GM23338 (cell line): Measurements from ENCODE around the gene CCS. TPM values are rescaled to one million over a fixed set of nuclear protein-coding genes. Genes with fewer than 3 reads are reported as not detected.
"Not testable (repeated sequence)": the region's sequence is repeated elsewhere in the genome, so short reads cannot be mapped to it uniquely, and the experiment has no call there.

Experiments
- ATAC-seq: fragments of 200-7000 bp; cut with Tn5 transposase; 3 replicates; pipeline ENCODE4 v1.9.1; 2020
- DNase-seq: peaks from one replicate; pipeline ENCODE4 v3.0.0-alpha.2; 2015; ENCODE audit warnings: low spot score
- H2AFZ ChIP-seq: fragments of 200-600 bp; sonication (generic); 2 replicates; pipeline ENCODE4 v1.8.0; 2016; ENCODE audit warnings: antibody characterized with exemption, mild to moderate bottlenecking, moderate library complexity
- H3F3A ChIP-seq: fragments of 200-600 bp; sonication (generic); replicated peaks from 2 replicates; pipeline ENCODE4 v1.8.0; 2017; ENCODE audit warnings: antibody characterized with exemption, mixed run types, low read depth
- H3K27ac ChIP-seq: fragments of 200-600 bp; sonication (generic); 2 replicates; pipeline ENCODE4 v1.6.1; 2016; ENCODE audit warnings: low read depth
- H3K27me3 ChIP-seq: fragments of 200-600 bp; sonication (generic); 2 replicates; pipeline ENCODE4 v1.8.0; 2016; ENCODE audit warnings: mild to moderate bottlenecking, mixed run types, moderate library complexity; ENCODE audit not compliant: insufficient read depth
- H3K36me3 ChIP-seq: fragments of 200-600 bp; sonication (generic); 2 replicates; pipeline ENCODE4 v1.8.0; 2016; ENCODE audit warnings: mild to moderate bottlenecking; ENCODE audit not compliant: insufficient read depth
- H3K4me1 ChIP-seq: fragments of 200-600 bp; sonication (generic); 2 replicates; pipeline ENCODE4 v1.8.0; 2016; ENCODE audit warnings: mild to moderate bottlenecking, moderate library complexity; ENCODE audit not compliant: insufficient read depth
- H3K4me2 ChIP-seq: fragments of 200-600 bp; sonication (generic); 2 replicates; pipeline ENCODE4 v1.7.1; 2017; ENCODE audit warnings: mixed run types
- H3K4me3 ChIP-seq: fragments of 200-600 bp; sonication (generic); 2 replicates; pipeline ENCODE4 v1.6.1; 2016; ENCODE audit warnings: mixed run types
- H3K79me2 ChIP-seq: fragments of 200-600 bp; sonication (generic); replicated peaks from 2 replicates; pipeline ENCODE4 v1.8.0; 2017; ENCODE audit warnings: mild to moderate bottlenecking; ENCODE audit not compliant: insufficient read depth
- H3K9me2 ChIP-seq: fragments of 200-600 bp; sonication (generic); 2 replicates; pipeline ENCODE4 v1.8.0; 2017; ENCODE audit not compliant: insufficient read depth
- H4K20me1 ChIP-seq: fragments of 200-600 bp; sonication (generic); replicated peaks from 2 replicates; pipeline ENCODE4 v1.8.0; 2017; ENCODE audit warnings: mild to moderate bottlenecking; ENCODE audit not compliant: insufficient read depth
- H3K27ac Mint-ChIP-seq: 2 replicates; pipeline ENCODE4 v1.8.0; 2020; ENCODE audit warnings: inconsistent platforms, mild to moderate bottlenecking, moderate library complexity, mixed read lengths
- H3K27me3 Mint-ChIP-seq: 3 replicates; pipeline ENCODE4 v1.8.0; 2022; ENCODE audit warnings: low read depth, mild to moderate bottlenecking, moderate library complexity, mixed read lengths, inconsistent platforms; ENCODE audit not compliant: insufficient read depth, poor library complexity
- H3K36me3 Mint-ChIP-seq: 3 replicates; pipeline ENCODE4 v1.8.0; 2021; ENCODE audit warnings: low read depth, mild to moderate bottlenecking, inconsistent platforms, moderate library complexity, mixed read lengths
- H3K4me1 Mint-ChIP-seq: 3 replicates; pipeline ENCODE4 v1.8.0; 2020; ENCODE audit warnings: mild to moderate bottlenecking, inconsistent platforms, mixed read lengths
- H3K4me3 Mint-ChIP-seq: 3 replicates; pipeline ENCODE4 v1.8.0; 2021; ENCODE audit warnings: moderate library complexity, mild to moderate bottlenecking, inconsistent platforms, mixed read lengths
- H3K9me3 Mint-ChIP-seq: 3 replicates; pipeline ENCODE4 v1.8.0; 2020; ENCODE audit warnings: moderate library complexity, mild to moderate bottlenecking, inconsistent platforms, mixed read lengths
- CREB1 ChIP-seq: fragments of 250-450 bp; sonication (Bioruptor Pico); IDR thresholded peaks from 2 replicates; pipeline ENCODE4 v1.5.0; 2020; ENCODE audit warnings: low read depth, mild to moderate bottlenecking, moderate library complexity
- EZH2 ChIP-seq: fragments of 200-600 bp; sonication (generic); IDR thresholded peaks from one replicate; pipeline ENCODE4 v1.8.0; 2017; ENCODE audit warnings: antibody characterized with exemption, mild to moderate bottlenecking, low read depth; ENCODE audit not compliant: unreplicated experiment
- JUNB ChIP-seq: IDR thresholded peaks from one replicate; pipeline ENCODE4 v1.6.1; 2016; ENCODE audit warnings: antibody characterized with exemption; ENCODE audit not compliant: unreplicated experiment
- ZNF331 ChIP-seq: fragments of 250-450 bp; sonication (Bioruptor Pico); IDR thresholded peaks from 2 replicates; pipeline ENCODE4 v1.5.0; 2020; ENCODE audit warnings: low read depth, mild to moderate bottlenecking, moderate library complexity
- polyA plus RNA-seq: library from polyadenylated mRNA; unstranded; fragments of >200 nt; fragmentation: Nextera tagmentation; extraction: Ambion mirVana; gene quantifications from 2 replicates; pipeline ENCODE4 v1.2.1, GENCODE V29; 2016
- total RNA-seq: library from RNA; depleted of rRNA; stranded (reverse); fragments of >200 nt; shearing (Covaris generic); gene quantifications from 2 replicates; pipeline ENCODE4 v1.2.3, GENCODE V29; 2014
- TF ChIP-seq, protein P1 (sequence below), 2 experiments: fragments of 200-600 bp in 1 of 2; sonication (generic) in 1 of 2; conservative IDR thresholded peaks; 2 replicates each; pipeline versions ENCODE4 v1.5.1 to v1.6.1; 2016 to 2017; ENCODE audit warnings: antibody characterized with exemption in 2 of 2, low read depth in 2 of 2, mild to moderate bottlenecking in 2 of 2, moderate library complexity in 1 of 2
- TF ChIP-seq, protein P2 (sequence below): fragments of 250-450 bp; sonication (Bioruptor Pico); IDR thresholded peaks from 2 replicates; pipeline ENCODE4 v1.5.0; 2020; ENCODE audit warnings: mild to moderate bottlenecking, moderate library complexity
- TF ChIP-seq, protein P3 (sequence below): IDR thresholded peaks from 2 replicates; pipeline ENCODE4 v1.6.1; 2016; ENCODE audit warnings: antibody characterized with exemption

Gene CCS
- total and polyA plus RNA-seq, 2 experiments from 2014 or later = 36.1 to 60.7 TPM

DNA sequence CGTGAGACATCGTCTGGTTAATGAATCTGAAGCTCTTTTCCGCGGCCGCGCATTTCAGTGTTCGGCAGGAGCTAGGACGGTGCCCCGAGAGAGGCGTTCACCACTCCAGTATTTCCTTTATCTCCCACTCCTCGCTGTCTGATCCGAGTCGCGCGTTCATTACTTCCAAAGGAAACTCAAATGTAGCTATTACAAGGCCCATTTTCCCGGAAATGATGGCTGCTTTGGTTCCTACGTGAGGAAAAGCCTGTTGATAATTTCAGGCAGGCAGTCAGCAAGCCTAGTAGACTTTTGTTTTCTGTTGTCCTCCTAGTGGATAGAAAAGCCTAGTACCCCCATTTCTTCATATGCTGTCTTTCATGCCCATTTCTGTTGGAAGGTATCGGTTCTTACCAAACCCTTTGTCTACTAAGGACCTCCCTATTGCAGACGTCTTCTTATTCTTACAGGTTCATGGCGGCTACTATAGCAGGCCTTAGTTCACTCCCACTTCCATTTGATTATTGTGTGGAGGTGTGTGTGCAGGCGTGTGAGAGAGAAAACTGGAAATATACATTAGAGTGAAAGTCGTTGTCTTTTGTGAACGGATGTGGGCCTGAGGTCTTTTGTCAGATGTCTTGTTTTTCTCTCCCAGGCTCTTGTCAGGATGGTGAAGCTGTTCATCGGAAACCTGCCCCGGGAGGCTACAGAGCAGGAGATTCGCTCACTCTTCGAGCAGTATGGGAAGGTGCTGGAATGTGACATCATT is 46.3 kb downstream of the CCS start:
- no peaks in the 10 kb centered on the region for H3K27me3 ChIP-seq
- H3K9me2 ChIP-seq = no peaks in the 10 kb centered on the region
- peaks cover 43% of the 10 kb centered on the region for H3K36me3 ChIP-seq
- H3K36me3 Mint-ChIP-seq = peaks cover 68% of the 10 kb centered on the region
- ATAC-seq (no peak), DNase-seq (peak; percentile 35)
- H3K27me3 Mint-ChIP-seq = peaks cover 26% of the 10 kb centered on the region
- H3K4me3 Mint-ChIP-seq = peak overlapping the region; percentile 97
- H3K4me1 ChIP-seq = peaks cover 36% of the 10 kb centered on the region
- H3K4me1 Mint-ChIP-seq = peaks cover 56% of the 10 kb centered on the region
- H3K27ac ChIP-seq = peak overlapping the region; percentile 92
- H3K4me3 ChIP-seq = peak overlapping the region; percentile 94
- TF ChIP-seq, protein P1, sequence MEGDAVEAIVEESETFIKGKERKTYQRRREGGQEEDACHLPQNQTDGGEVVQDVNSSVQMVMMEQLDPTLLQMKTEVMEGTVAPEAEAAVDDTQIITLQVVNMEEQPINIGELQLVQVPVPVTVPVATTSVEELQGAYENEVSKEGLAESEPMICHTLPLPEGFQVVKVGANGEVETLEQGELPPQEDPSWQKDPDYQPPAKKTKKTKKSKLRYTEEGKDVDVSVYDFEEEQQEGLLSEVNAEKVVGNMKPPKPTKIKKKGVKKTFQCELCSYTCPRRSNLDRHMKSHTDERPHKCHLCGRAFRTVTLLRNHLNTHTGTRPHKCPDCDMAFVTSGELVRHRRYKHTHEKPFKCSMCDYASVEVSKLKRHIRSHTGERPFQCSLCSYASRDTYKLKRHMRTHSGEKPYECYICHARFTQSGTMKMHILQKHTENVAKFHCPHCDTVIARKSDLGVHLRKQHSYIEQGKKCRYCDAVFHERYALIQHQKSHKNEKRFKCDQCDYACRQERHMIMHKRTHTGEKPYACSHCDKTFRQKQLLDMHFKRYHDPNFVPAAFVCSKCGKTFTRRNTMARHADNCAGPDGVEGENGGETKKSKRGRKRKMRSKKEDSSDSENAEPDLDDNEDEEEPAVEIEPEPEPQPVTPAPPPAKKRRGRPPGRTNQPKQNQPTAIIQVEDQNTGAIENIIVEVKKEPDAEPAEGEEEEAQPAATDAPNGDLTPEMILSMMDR (conservative IDR thresholded peaks at IDR 0.05; ENCODE audit: low read depth in 2 of 2) = no peak
- TF ChIP-seq CREB1 (CRISPR knock-in tag) = no peak
- TF ChIP-seq JUNB = no peak
- TF ChIP-seq, protein P2, sequence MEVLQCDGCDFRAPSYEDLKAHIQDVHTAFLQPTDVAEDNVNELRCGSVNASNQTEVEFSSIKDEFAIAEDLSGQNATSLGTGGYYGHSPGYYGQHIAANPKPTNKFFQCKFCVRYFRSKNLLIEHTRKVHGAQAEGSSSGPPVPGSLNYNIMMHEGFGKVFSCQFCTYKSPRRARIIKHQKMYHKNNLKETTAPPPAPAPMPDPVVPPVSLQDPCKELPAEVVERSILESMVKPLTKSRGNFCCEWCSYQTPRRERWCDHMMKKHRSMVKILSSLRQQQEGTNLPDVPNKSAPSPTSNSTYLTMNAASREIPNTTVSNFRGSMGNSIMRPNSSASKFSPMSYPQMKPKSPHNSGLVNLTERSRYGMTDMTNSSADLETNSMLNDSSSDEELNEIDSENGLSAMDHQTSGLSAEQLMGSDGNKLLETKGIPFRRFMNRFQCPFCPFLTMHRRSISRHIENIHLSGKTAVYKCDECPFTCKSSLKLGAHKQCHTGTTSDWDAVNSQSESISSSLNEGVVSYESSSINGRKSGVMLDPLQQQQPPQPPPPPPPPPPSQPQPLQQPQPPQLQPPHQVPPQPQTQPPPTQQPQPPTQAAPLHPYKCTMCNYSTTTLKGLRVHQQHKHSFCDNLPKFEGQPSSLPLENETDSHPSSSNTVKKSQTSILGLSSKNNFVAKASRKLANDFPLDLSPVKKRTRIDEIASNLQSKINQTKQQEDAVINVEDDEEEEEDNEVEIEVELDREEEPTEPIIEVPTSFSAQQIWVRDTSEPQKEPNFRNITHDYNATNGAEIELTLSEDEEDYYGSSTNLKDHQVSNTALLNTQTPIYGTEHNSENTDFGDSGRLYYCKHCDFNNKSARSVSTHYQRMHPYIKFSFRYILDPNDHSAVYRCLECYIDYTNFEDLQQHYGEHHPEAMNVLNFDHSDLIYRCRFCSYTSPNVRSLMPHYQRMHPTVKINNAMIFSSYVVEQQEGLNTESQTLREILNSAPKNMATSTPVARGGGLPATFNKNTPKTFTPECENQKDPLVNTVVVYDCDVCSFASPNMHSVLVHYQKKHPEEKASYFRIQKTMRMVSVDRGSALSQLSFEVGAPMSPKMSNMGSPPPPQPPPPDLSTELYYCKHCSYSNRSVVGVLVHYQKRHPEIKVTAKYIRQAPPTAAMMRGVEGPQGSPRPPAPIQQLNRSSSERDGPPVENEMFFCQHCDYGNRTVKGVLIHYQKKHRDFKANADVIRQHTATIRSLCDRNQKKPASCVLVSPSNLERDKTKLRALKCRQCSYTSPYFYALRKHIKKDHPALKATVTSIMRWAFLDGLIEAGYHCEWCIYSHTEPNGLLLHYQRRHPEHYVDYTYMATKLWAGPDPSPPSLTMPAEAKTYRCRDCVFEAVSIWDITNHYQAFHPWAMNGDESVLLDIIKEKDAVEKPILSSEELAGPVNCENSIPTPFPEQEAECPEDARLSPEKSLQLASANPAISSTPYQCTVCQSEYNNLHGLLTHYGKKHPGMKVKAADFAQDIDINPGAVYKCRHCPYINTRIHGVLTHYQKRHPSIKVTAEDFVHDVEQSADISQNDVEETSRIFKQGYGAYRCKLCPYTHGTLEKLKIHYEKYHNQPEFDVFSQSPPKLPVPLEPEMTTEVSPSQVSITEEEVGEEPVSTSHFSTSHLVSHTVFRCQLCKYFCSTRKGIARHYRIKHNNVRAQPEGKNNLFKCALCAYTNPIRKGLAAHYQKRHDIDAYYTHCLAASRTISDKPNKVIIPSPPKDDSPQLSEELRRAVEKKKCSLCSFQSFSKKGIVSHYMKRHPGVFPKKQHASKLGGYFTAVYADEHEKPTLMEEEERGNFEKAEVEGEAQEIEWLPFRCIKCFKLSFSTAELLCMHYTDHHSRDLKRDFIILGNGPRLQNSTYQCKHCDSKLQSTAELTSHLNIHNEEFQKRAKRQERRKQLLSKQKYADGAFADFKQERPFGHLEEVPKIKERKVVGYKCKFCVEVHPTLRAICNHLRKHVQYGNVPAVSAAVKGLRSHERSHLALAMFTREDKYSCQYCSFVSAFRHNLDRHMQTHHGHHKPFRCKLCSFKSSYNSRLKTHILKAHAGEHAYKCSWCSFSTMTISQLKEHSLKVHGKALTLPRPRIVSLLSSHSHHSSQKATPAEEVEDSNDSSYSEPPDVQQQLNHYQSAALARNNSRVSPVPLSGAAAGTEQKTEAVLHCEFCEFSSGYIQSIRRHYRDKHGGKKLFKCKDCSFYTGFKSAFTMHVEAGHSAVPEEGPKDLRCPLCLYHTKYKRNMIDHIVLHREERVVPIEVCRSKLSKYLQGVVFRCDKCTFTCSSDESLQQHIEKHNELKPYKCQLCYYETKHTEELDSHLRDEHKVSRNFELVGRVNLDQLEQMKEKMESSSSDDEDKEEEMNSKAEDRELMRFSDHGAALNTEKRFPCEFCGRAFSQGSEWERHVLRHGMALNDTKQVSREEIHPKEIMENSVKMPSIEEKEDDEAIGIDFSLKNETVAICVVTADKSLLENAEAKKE (CRISPR knock-in tag) = no peak
- no peak for TF ChIP-seq EZH2
- TF ChIP-seq, protein P3, sequence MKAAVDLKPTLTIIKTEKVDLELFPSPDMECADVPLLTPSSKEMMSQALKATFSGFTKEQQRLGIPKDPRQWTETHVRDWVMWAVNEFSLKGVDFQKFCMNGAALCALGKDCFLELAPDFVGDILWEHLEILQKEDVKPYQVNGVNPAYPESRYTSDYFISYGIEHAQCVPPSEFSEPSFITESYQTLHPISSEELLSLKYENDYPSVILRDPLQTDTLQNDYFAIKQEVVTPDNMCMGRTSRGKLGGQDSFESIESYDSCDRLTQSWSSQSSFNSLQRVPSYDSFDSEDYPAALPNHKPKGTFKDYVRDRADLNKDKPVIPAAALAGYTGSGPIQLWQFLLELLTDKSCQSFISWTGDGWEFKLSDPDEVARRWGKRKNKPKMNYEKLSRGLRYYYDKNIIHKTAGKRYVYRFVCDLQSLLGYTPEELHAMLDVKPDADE = no peak
- TF ChIP-seq ZNF331 = no peak
- peak overlapping the region; percentile 99 for H3K4me2 ChIP-seq
- H3K79me2 ChIP-seq = peaks cover 89% of the 10 kb centered on the region
- peak overlapping the region; percentile 100 for H3K27ac Mint-ChIP-seq
- peaks cover 58% of the 10 kb centered on the region for H4K20me1 ChIP-seq
- peaks cover 23% of the 10 kb centered on the region for H3F3A ChIP-seq
- H2AFZ ChIP-seq = no peak overlapping the region
- H3K9me3 Mint-ChIP-seq = peaks cover 4% of the 10 kb centered on the region; the same call in 1 of the 3 replicates

DNA sequence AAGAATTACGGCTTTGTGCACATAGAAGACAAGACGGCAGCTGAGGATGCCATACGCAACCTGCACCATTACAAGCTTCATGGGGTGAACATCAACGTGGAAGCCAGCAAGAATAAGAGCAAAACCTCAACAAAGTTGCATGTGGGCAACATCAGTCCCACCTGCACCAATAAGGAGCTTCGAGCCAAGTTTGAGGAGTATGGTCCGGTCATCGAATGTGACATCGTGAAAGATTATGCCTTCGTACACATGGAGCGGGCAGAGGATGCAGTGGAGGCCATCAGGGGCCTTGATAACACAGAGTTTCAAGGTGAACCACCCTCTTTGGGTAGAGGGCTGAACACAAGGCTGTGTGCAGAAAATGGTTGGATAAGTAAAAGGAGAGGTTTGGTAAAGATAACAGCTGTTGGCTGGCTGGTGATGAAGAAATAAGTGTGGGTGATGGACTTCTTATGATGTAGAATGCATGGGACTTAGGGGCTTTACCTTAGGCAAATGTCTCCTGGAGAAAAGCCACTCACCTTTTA is 46.9 kb downstream of the CCS start:
- H3K27ac Mint-ChIP-seq = peak overlapping the region; percentile 100; the same call in 1 of the 2 replicates
- peaks cover 56% of the 10 kb centered on the region for H3K4me1 Mint-ChIP-seq
- peaks cover 68% of the 10 kb centered on the region for H3K36me3 Mint-ChIP-seq
- Histone ChIP-seq H3K27ac (0 out of 2 replicates have a peak overlapping the region, but pooled peaks have one; percentile 26), H3K4me2 (peak overlapping the region; percentile 99), H4K20me1 (peaks cover 58% of the 10 kb centered on the region), H3F3A (peaks cover 24% of the 10 kb centered on the region; the same call in 1 of the 2 replicates), H3K4me1 (peaks cover 36% of the 10 kb centered on the region), H3K79me2 (peaks cover 89% of the 10 kb centered on the region), H3K36me3 (peaks cover 49% of the 10 kb centered on the region), H3K4me3 (peak overlapping the region; percentile 94)
- H3K27me3 Mint-ChIP-seq = peaks cover 26% of the 10 kb centered on the region
- H2AFZ ChIP-seq, H3K9me2 ChIP-seq, DNase-seq, H3K9me3 Mint-ChIP-seq, ATAC-seq, H3K27me3 ChIP-seq: not testable (repeated sequence)
- peak overlapping the region; percentile 97 for H3K4me3 Mint-ChIP-seq
